Airway epithelial cell (primary cell): ENCODE measurements around the gene ODF4. TPM values are rescaled to one million over a fixed set of nuclear protein-coding genes. Genes with fewer than 3 reads are reported as not detected.

Experiments used
- total RNA-seq: library from RNA; depleted of rRNA; stranded (reverse); fragments of >200 nt; gene quantifications from 2 replicates; pipeline ENCODE4 v1.2.3, GENCODE V29; 2015

Gene ODF4, protein sequence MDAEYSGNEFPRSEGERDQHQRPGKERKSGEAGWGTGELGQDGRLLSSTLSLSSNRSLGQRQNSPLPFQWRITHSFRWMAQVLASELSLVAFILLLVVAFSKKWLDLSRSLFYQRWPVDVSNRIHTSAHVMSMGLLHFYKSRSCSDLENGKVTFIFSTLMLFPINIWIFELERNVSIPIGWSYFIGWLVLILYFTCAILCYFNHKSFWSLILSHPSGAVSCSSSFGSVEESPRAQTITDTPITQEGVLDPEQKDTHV
- total RNA-seq: not detected in 2 replicates

DNA sequence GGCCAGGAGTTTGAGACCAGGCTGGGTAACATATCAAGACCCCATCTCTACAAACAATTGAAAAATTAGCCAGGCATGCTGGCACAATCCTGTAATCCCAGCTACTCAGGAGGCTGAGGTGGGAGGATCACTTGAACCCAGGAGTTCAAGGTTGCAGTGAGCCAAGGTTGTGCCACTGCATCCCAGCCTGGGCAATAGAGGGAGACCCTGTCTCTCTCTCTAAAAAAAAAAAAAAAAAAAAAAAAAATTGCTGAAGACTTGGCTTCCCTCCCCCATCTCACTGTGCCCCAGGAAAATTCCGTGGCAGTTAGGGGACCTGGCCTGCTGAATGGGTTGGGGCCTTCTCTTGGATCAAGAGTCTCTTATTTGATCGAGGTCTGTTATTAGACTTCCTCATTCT, at the start of gene ODF4:
Gene ODF4, plus strand, starts transcription at position 301 of the 400 bp plus-strand sequence. CDS start 212 bp downstream, outside the sequence.

DNA sequence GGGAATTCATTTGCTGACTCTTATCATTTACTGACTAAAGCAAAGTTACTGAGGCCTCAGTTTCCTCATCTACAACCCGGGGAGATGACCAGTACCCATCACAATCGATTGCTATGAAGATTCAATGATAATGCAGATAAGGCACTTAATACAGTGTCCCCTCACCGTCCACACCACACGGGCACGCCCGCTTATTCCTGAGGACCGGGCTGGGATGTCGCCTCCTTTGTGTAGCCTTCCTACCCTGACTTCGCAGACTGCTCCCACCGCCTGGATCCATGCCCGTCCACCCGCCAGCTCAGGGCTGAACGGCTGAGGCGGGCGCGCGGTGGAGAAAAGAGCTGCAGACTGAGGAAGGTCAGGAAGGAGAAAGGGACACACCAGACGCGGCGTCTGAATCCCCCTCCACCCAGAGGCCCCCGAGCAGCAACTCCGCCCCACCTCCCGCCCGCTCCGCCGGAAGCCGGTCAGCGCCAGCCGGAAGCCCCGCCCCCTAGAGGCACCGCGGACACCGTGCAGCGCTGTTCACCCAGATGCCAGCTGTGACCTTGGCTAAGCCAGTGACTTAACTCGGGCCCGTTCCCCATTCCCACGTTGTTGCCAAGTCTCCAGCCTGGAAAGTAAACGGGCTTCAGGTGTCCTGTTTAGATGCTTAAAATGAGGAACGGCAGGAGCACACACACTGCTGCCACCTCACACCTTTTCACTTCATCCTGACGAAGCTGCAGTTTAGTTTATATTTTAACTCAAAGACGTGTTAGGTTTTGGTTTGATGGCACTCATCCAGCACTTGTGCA, 36.8 kb downstream of the ODF4 start, which contains the start of gene KRABD2:
Gene KRABD2, minus strand, starts transcription at position 434 of the 797 bp plus-strand sequence.

DNA sequence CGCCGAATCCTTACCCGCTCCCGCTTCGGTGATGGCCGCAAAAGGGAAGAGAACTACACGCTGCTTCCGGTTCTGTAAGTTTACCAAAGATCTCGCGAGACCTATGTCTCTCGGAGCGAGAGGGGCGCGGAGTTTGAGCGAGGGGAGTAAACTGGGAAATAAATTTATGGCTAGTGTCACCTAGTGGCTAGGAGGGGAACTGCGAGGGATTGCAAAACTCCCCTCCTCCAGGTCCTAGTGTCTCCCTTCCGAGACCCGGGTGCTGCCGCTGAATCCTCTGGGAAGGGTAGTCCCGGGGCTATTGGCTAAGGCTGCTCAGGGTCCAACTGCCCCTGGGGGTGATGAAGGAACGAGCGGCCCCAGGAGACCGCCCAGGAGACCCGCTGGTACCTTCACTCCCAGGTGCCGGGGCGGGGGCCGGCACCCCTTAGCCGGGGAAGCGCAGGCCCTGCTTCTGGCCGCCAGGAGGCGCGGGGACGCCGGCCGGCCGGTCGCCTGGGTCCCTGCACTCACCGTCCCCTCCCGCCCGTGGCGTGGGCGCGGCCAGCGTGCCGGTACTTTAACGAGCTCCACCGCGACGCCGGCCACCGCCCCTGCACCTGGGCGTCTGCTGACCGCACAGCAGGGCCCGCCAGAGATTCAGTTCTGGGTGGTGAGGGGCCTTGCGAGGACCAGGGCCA, 43.6 kb downstream of the ODF4 start, which contains the start of gene RPL26:
Gene RPL26, minus strand, starts transcription at position 51 of the 680 bp plus-strand sequence. CDS start 883 bp downstream, outside the sequence.

Other genes starting within 250 kb of the ODF4 start
- gene ALOXE3, start 221.3 kb upstream of the ODF4 start, total RNA-seq: 2.1 and 3.2 TPM in 2 replicates
- gene HES7, start 215.7 kb upstream of the ODF4 start, total RNA-seq: 1.8 and 1.9 TPM in 2 replicates
- gene PER1, start 187.4 kb upstream of the ODF4 start, total RNA-seq: 47.4 and 70.4 TPM in 2 replicates
- gene VAMP2, start 176.9 kb upstream of the ODF4 start, total RNA-seq: 3.3 and 5.9 TPM in 2 replicates
- 41.7 and 46.1 TPM in 2 replicates for gene TMEM107, start 163.5 kb upstream of the ODF4 start, total RNA-seq
- gene BORCS6, start 149.7 kb upstream of the ODF4 start, total RNA-seq: 13.0 and 16.8 TPM in 2 replicates
- gene AURKB, start 129.3 kb upstream of the ODF4 start, total RNA-seq: 58.2 and 59.1 TPM in 2 replicates
- 9.0 and 11.6 TPM in 2 replicates for gene CTC1, start 91.8 kb upstream of the ODF4 start, total RNA-seq
- gene PFAS, start 90.6 kb upstream of the ODF4 start, total RNA-seq: 27.0 and 28.1 TPM in 2 replicates
- 23.9 and 24.3 TPM in 2 replicates for gene RANGRF, start 51.2 kb upstream of the ODF4 start, total RNA-seq
- gene SLC25A35, start 44.4 kb upstream of the ODF4 start, total RNA-seq: 0.78 and 0.93 TPM in 2 replicates
- not detected in 2 replicates for gene ARHGEF15, start 29.6 kb upstream of the ODF4 start, total RNA-seq
- gene RPL26, start 43.4 kb downstream of the ODF4 start, total RNA-seq: 3,396 and 4,896 TPM in 2 replicates
- 1.4 and 2.2 TPM in 2 replicates for gene RNF222, start 58.0 kb downstream of the ODF4 start, total RNA-seq
- 40.9 and 42.5 TPM in 2 replicates for gene NDEL1, start 96.0 kb downstream of the ODF4 start, total RNA-seq